B cell (primary cell): ENCODE measurements around the gene MRPL23. TPM values are rescaled to one million over a fixed set of nuclear protein-coding genes. Genes with fewer than 3 reads are reported as not detected.

Experiments used
- ATAC-seq: fragments of 200-7000 bp; cut with Tn5 transposase; one replicate; pipeline ENCODE4 v1.10.0; 2021; ENCODE audit warnings: low read depth, mild to moderate bottlenecking, moderate number of reproducible peaks, moderate library complexity
- CTCF ChIA-PET: fragments of 350-600 bp; sonication (Branson Sonifier 250); formaldehyde crosslinking; loops from one replicate; lab custom pipeline; 2021; ENCODE audit warnings: antibody characterized with exemption, inconsistent platforms; lab: Charles Lee
- POLR2A ChIA-PET: fragments of 350-600 bp; sonication (Branson Sonifier 250); formaldehyde crosslinking; loops from one replicate; lab custom pipeline; 2021; ENCODE audit warnings: antibody characterized with exemption; lab: Charles Lee
- DNase-seq: peaks from one replicate; pipeline ENCODE4 v3.0.0; 2013
- H2AFZ ChIP-seq: 2 replicates; pipeline ENCODE4 v1.6.1; 2012; ENCODE audit warnings: mild to moderate bottlenecking, low read depth, low read length; ENCODE audit not compliant: insufficient read depth, poor library complexity, severe bottlenecking
- H3K27ac ChIP-seq, 2 donors: 1 replicate in 1 of 2; 2 replicates in 1 of 2; pipeline ENCODE4 v1.5.1; 2012 to 2013; ENCODE audit warnings: low read length in 2 of 2, mild to moderate bottlenecking in 2 of 2, moderate library complexity in 1 of 2
- H3K27me3 ChIP-seq, 4 experiments: fragments of 200-600 bp in 1 of 4; sonication (generic) in 1 of 4; replicated peaks in 1 of 4; 1 replicate in 2 of 4; 2 replicates in 2 of 4; pipeline versions ENCODE4 v1.6.1 to v1.7.0; 2013 to 2016; ENCODE audit warnings: low read length in 3 of 4, mild to moderate bottlenecking in 2 of 4, mixed read lengths in 1 of 4, moderate library complexity in 1 of 4; ENCODE audit not compliant: insufficient read depth in 4 of 4, control insufficient read depth in 3 of 4; ENCODE audit errors: control extremely low read depth in 1 of 4
- H3K36me3 ChIP-seq, 2 experiments: replicated peaks in 1 of 2; 1 replicate in 1 of 2; 2 replicates in 1 of 2; pipeline versions ENCODE4 v1.6.1 to v1.7.1; 2013; ENCODE audit warnings: low read length in 1 of 2; ENCODE audit not compliant: insufficient read depth in 2 of 2, control insufficient read depth in 1 of 2; ENCODE audit errors: control extremely low read depth in 1 of 2, extremely low read depth in 1 of 2
- H3K4me1 ChIP-seq, 2 donors: fragments of 200-600 bp in 1 of 2; sonication (generic) in 1 of 2; 1 replicate in 1 of 2; 2 replicates in 1 of 2; pipeline versions ENCODE4 v1.5.1 to v1.6.1; 2013 to 2017; ENCODE audit warnings: low read length in 2 of 2; ENCODE audit not compliant: control insufficient read depth in 2 of 2, insufficient read depth in 2 of 2
- H3K4me2 ChIP-seq: replicated peaks from 2 replicates; pipeline ENCODE3; 2012; ENCODE audit warnings: mild to moderate bottlenecking, low read depth, low read length; ENCODE audit not compliant: poor library complexity, severe bottlenecking
- H3K4me3 ChIP-seq, 5 experiments: fragments of 200-600 bp in 1 of 5; sonication (generic) in 1 of 5; 1 replicate in 3 of 5; 2 replicates in 2 of 5; pipeline versions ENCODE4 v1.5.1 to v1.7.0; 2011 to 2016; ENCODE audit warnings: low read length in 4 of 5, mild to moderate bottlenecking in 4 of 5, low read depth in 2 of 5, control low read depth in 1 of 5, moderate library complexity in 1 of 5; ENCODE audit not compliant: insufficient read depth in 1 of 5; ENCODE audit errors: control extremely low read depth in 1 of 5, extremely low read depth in 1 of 5
- H3K79me2 ChIP-seq: fragments of 200-600 bp; sonication (generic); one replicate; pipeline ENCODE4 v1.6.0; 2016; ENCODE audit warnings: low read length; ENCODE audit not compliant: control insufficient read depth, insufficient read depth
- H3K9ac ChIP-seq: fragments of 200-600 bp; sonication (generic); 2 replicates; pipeline ENCODE4 v1.6.1; 2017; ENCODE audit warnings: mild to moderate bottlenecking, low read length, moderate library complexity
- H3K9me3 ChIP-seq, 3 donors: one replicate each; pipeline versions ENCODE4 v1.6.1 to v1.7.1; 2013; ENCODE audit warnings: low read length in 2 of 3; ENCODE audit not compliant: control insufficient read depth in 2 of 3, insufficient read depth in 1 of 3; ENCODE audit errors: control extremely low read depth in 1 of 3
- H4K20me1 ChIP-seq: 2 replicates; pipeline ENCODE4 v1.6.0; 2012; ENCODE audit warnings: mild to moderate bottlenecking, low read length; ENCODE audit not compliant: insufficient read depth, control insufficient read depth, poor library complexity, severe bottlenecking
- H3K27ac Mint-ChIP-seq: one replicate; pipeline ENCODE4 v1.8.0; 2021; ENCODE audit warnings: mixed read lengths
- H3K27me3 Mint-ChIP-seq: one replicate; pipeline ENCODE4 v1.8.0; 2021; ENCODE audit warnings: mixed read lengths
- H3K4me1 Mint-ChIP-seq: one replicate; pipeline ENCODE4 v1.8.0; 2021; ENCODE audit warnings: mixed read lengths
- H3K4me3 Mint-ChIP-seq: one replicate; pipeline ENCODE4 v1.8.0; 2021; ENCODE audit warnings: mixed read lengths
- H3K9me3 Mint-ChIP-seq: one replicate; pipeline ENCODE4 v1.8.0; 2022; ENCODE audit warnings: mixed read lengths; ENCODE audit not compliant: insufficient read depth
- EZH2 ChIP-seq: IDR thresholded peaks from 2 replicates; pipeline ENCODE4 v1.6.1; 2012; ENCODE audit warnings: borderline replicate concordance, low read depth, mild to moderate bottlenecking, moderate library complexity, low read length; ENCODE audit not compliant: insufficient read depth, poor library complexity, severe bottlenecking
- WGBS: methylation state at CpG from one replicate; pipeline ENCODE4 v1.1.5; 2013; ENCODE audit warnings: missing lambda C conversion rate; ENCODE audit not compliant: insufficient coverage; 5-methylcytosine and 5-hydroxymethylcytosine counted together
- intact Hi-C: fragments of 100-400 bp; cut with micrococcal nuclease; formaldehyde crosslinking; loops from one replicate; pipeline ENCODE4 v1.10.0; 2022
- polyA plus RNA-seq: library from polyadenylated mRNA; depleted of rRNA; stranded (reverse); fragments of >200 nt; gene quantifications from 2 replicates; pipeline ENCODE4 v1.2.3, GENCODE V29; 2012
- total RNA-seq, 2 donors: library from RNA; stranded (reverse); fragments of 120-200 nt in 1 of 2; gene quantifications; 1 replicate in 1 of 2; 2 replicates in 1 of 2; pipeline versions ENCODE4 v1.2.3 to v1.2.4, GENCODE V29; 2013 to 2022
- TF ChIP-seq, protein P1 (sequence below): fragments of 200-600 bp; IDR thresholded peaks from one replicate; pipeline ENCODE4 v1.8.0; 2022; ENCODE audit warnings: antibody characterized with exemption, mild to moderate bottlenecking

MRPL23 gene
- total and polyA plus RNA-seq, 2 donors (not counting 1 experiment from before 2014, with no cell fraction given), result 47.8 to 63.2 TPM

DNA sequence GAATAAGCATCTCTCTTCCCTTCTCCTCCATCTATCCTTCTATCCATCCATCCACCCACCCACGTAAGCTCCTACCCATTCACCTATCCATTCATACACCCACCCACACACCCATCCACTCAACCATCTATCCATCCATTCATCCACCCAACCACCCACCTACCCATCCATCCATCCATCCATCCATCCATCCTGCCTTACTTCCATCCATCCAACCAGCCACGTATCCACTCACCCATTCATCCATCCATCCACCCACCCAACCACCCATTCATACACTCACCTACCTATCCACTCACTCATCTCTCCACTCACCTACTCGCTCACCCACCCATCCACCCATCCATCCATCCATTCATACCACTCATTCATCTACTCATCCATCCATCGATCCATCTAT is 14.5 kb upstream of the MRPL23 start:
- Mint-ChIP-seq H3K4me1 (no peaks in the 10 kb centered on the region), H3K27me3 (peaks cover 25% of the 10 kb centered on the region), H3K4me3 (no peak overlapping the region), H3K27ac (no peak overlapping the region), H3K9me3 (no peaks in the 10 kb centered on the region)
- H3K9me3 ChIP-seq, result no peaks in the 10 kb centered on the region
- CTCF ChIA-PET, result interaction anchor here (0.7 to 1.4 kb wide), 2 partner anchors 50 to 104 kb away, joined by 3 read pairs; no protein-coding TSS in a partner anchor
- no peak overlapping the region for H2AFZ ChIP-seq
- intact Hi-C loops, result no loop called here
- POLR2A ChIA-PET, result no interaction called here
- H3K4me3 ChIP-seq, result no peak overlapping the region
- 98% methylated on average over 3 of the region's 4 CpGs for WGBS
- peaks cover 0 to 14% (median 2%) of the 10 kb centered on the region in 4 experiments for H3K27me3 ChIP-seq
- no peak overlapping the region for H3K9ac ChIP-seq
- no peaks in the 10 kb centered on the region for H4K20me1 ChIP-seq
- no peak for DNase-seq
- no peaks in the 10 kb centered on the region for H3K79me2 ChIP-seq
- no peak overlapping the region for H3K27ac ChIP-seq
- no peak for ATAC-seq
- TF ChIP-seq, protein P1, sequence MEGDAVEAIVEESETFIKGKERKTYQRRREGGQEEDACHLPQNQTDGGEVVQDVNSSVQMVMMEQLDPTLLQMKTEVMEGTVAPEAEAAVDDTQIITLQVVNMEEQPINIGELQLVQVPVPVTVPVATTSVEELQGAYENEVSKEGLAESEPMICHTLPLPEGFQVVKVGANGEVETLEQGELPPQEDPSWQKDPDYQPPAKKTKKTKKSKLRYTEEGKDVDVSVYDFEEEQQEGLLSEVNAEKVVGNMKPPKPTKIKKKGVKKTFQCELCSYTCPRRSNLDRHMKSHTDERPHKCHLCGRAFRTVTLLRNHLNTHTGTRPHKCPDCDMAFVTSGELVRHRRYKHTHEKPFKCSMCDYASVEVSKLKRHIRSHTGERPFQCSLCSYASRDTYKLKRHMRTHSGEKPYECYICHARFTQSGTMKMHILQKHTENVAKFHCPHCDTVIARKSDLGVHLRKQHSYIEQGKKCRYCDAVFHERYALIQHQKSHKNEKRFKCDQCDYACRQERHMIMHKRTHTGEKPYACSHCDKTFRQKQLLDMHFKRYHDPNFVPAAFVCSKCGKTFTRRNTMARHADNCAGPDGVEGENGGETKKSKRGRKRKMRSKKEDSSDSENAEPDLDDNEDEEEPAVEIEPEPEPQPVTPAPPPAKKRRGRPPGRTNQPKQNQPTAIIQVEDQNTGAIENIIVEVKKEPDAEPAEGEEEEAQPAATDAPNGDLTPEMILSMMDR, result no peak
- TF ChIP-seq EZH2, result no peak
- H3K36me3 ChIP-seq, result no peaks in the 10 kb centered on the region
- H3K4me2 ChIP-seq, result no peak overlapping the region
- H3K4me1 ChIP-seq, result no peaks in the 10 kb centered on the region

DNA sequence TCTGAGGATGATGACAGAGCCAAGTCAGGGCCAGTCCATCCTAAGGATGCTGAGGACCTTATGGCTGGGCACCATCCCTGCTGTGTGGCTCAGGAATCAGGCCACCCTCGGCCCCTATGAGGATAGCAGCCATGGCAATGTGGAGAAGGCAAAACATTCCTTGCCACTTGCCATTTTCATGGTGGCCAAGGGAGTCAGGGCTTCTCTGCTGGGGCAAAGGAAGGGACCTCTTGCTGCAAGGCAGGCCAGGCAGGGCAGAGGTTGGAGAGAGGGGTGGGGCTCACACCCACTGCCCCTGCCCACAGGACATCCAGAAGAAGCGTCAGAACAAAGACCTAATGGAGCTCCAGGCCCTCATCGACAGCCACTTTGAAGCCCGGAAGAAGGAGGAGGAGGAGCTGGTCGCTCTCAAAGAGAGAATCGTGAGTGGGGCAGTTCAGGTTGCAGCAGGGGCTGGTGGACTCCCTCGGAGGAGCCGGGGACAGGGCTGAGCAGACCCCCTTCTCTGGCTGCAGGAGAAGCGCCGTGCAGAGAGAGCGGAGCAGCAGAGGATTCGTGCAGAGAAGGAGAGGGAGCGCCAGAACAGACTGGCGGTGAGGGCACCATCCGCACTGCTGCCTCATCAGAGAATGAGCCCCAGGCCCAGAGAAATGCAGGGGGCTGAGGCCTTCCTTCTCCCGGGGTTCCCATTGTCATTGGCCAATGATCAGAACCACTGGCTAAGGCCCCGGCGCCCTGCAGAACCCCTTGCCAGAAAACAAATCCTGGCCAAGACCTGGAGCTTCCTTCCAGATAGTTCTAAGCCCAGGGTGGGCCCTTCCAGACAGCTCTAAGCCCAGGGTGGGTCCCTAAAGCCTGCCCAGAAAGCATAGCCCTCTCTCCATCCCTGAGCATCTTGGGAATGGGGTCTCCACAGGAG is 13.5 kb upstream of the MRPL23 start:
- ChIA-PET CTCF (interaction anchor here (1.0 to 1.4 kb wide), 3 partner anchors 51 to 240 kb away, joined by 3 read pairs; no protein-coding TSS in a partner anchor), POLR2A (no interaction called here)
- no peak for DNase-seq
- WGBS, result 93% methylated on average over 18 of the region's 18 CpGs
- Histone ChIP-seq H4K20me1 (no peaks in the 10 kb centered on the region), H3K36me3 (no peaks in the 10 kb centered on the region), H3K79me2 (no peaks in the 10 kb centered on the region), H3K9ac (no peak overlapping the region), H3K4me3 (no peak overlapping the region), H3K4me2 (no peak overlapping the region), H3K9me3 (no peaks in the 10 kb centered on the region), H3K27ac (no peak overlapping the region), H3K4me1 (no peaks in the 10 kb centered on the region), H2AFZ (no peak overlapping the region), H3K27me3 (peaks cover 0 to 9% (median 2%) of the 10 kb centered on the region in 4 experiments)
- Mint-ChIP-seq H3K4me1 (no peaks in the 10 kb centered on the region), H3K9me3 (no peaks in the 10 kb centered on the region), H3K27ac (no peak overlapping the region), H3K27me3 (peaks cover 25% of the 10 kb centered on the region), H3K4me3 (no peak overlapping the region)
- ATAC-seq, result no peak
- no peak for TF ChIP-seq EZH2
- TF ChIP-seq, protein P1, result no peak
- intact Hi-C loops, result no loop called here
